H9 (cell line): ENCODE data around the gene SEC11A. TPM values are rescaled to one million over a fixed set of nuclear protein-coding genes. Genes with fewer than 3 reads are reported as not detected.

ENCODE experiments used
- DNase-seq: peaks from one replicate; pipeline ENCODE4 v3.0.0-alpha.2; 2017
- H2AFZ ChIP-seq: one replicate; pipeline ENCODE4 v1.6.1; 2013; ENCODE audit warnings: mild to moderate bottlenecking, low read length, control low read depth, moderate library complexity
- H2AK5ac ChIP-seq: 2 replicates; pipeline ENCODE4 v1.6.1; 2013; ENCODE audit warnings: low read length, control low read depth, mixed read lengths; ENCODE audit not compliant: insufficient read length
- H2BK120ac ChIP-seq: one replicate; pipeline ENCODE4 v1.6.1; 2013; ENCODE audit warnings: low read depth, mild to moderate bottlenecking, low read length, control low read depth, inconsistent platforms; ENCODE audit not compliant: poor library complexity, severe bottlenecking
- H2BK12ac ChIP-seq: 2 replicates; pipeline ENCODE4 v1.6.1; 2013; ENCODE audit warnings: low read length, control low read depth, mixed read lengths, low read depth; ENCODE audit not compliant: insufficient read length
- H2BK15ac ChIP-seq: 2 replicates; pipeline ENCODE4 v1.6.1; 2013; ENCODE audit warnings: low read depth, low read length, control low read depth
- H2BK20ac ChIP-seq: one replicate; pipeline ENCODE4 v1.6.1; 2013; ENCODE audit warnings: low read depth, mild to moderate bottlenecking, low read length, control low read depth, inconsistent platforms; ENCODE audit not compliant: poor library complexity, severe bottlenecking
- H2BK5ac ChIP-seq: 2 replicates; pipeline ENCODE4 v1.6.1; 2013; ENCODE audit warnings: low read length, control low read depth, mixed read lengths; ENCODE audit not compliant: insufficient read length
- H3K14ac ChIP-seq: 2 replicates; pipeline ENCODE4 v1.6.1; 2013; ENCODE audit warnings: low read length, control low read depth; ENCODE audit not compliant: insufficient read depth
- H3K18ac ChIP-seq: 2 replicates; pipeline ENCODE4 v1.6.1; 2013; ENCODE audit warnings: low read depth, mild to moderate bottlenecking, mixed read lengths, low read length, control low read depth; ENCODE audit not compliant: insufficient read length
- H3K23ac ChIP-seq: 2 replicates; pipeline ENCODE4 v1.6.1; 2013; ENCODE audit warnings: low read length, control low read depth, mixed read lengths, low read depth; ENCODE audit not compliant: insufficient read length
- H3K23me2 ChIP-seq: 2 replicates; pipeline ENCODE4 v1.6.1; 2013; ENCODE audit warnings: low read depth, mild to moderate bottlenecking, mixed read lengths, low read length, control low read depth; ENCODE audit not compliant: insufficient read length, poor library complexity, severe bottlenecking
- H3K27ac ChIP-seq: 2 replicates; pipeline ENCODE4 v1.5.1; 2013; ENCODE audit warnings: low read length, control low read depth, mixed read lengths, low read depth; ENCODE audit not compliant: insufficient read length
- H3K27me3 ChIP-seq: 2 replicates; pipeline ENCODE4 v1.6.1; 2013; ENCODE audit warnings: low read length, control low read depth, inconsistent platforms; ENCODE audit not compliant: insufficient read depth
- H3K4ac ChIP-seq: 2 replicates; pipeline ENCODE4 v1.6.1; 2013; ENCODE audit warnings: low read depth, mild to moderate bottlenecking, control low read depth, inconsistent platforms, low read length, moderate library complexity
- H3K4me1 ChIP-seq: 2 replicates; pipeline ENCODE4 v1.6.1; 2013; ENCODE audit warnings: low read length, control low read depth, inconsistent platforms; ENCODE audit not compliant: insufficient read depth
- H3K4me2 ChIP-seq: 2 replicates; pipeline ENCODE4 v1.6.1; 2013; ENCODE audit warnings: low read length, control low read depth, mixed read lengths; ENCODE audit not compliant: insufficient read length, insufficient read depth
- H3K56ac ChIP-seq: 2 replicates; pipeline ENCODE4 v1.6.1; 2013; ENCODE audit warnings: low read depth, mild to moderate bottlenecking, mixed read lengths, low read length, control low read depth; ENCODE audit not compliant: insufficient read length
- H3K79me1 ChIP-seq: 2 replicates; pipeline ENCODE4 v1.6.1; 2013; ENCODE audit warnings: low read depth, mild to moderate bottlenecking, moderate library complexity, low read length, control low read depth, inconsistent platforms; ENCODE audit not compliant: insufficient read depth, poor library complexity, severe bottlenecking
- H3K79me2 ChIP-seq: 2 replicates; pipeline ENCODE4 v1.6.1; 2013; ENCODE audit warnings: low read length, control low read depth, inconsistent platforms; ENCODE audit not compliant: insufficient read depth
- H3K9ac ChIP-seq: 2 replicates; pipeline ENCODE4 v1.6.1; 2013; ENCODE audit warnings: low read length, control low read depth, mixed read lengths; ENCODE audit not compliant: insufficient read length; ENCODE audit errors: extremely low read depth
- H3K9me3 ChIP-seq: one replicate; pipeline ENCODE4 v1.6.1; 2013; ENCODE audit warnings: low read depth, low read length, inconsistent platforms; ENCODE audit not compliant: control insufficient read depth
- H3T11ph ChIP-seq: one replicate; pipeline ENCODE4 v1.6.1; 2013; ENCODE audit warnings: mild to moderate bottlenecking, low read length, control low read depth, inconsistent platforms
- H4K20me1 ChIP-seq: one replicate; pipeline ENCODE4 v1.6.1; 2013; ENCODE audit not compliant: control insufficient read depth, insufficient read length, insufficient read depth
- H4K5ac ChIP-seq: 2 replicates; pipeline ENCODE4 v1.6.1; 2013; ENCODE audit warnings: low read depth, mild to moderate bottlenecking, mixed read lengths, low read length, control low read depth; ENCODE audit not compliant: insufficient read length
- H4K8ac ChIP-seq: replicated peaks from 2 replicates; pipeline ENCODE4 v1.6.1; 2013; ENCODE audit warnings: low read length, control low read depth, mixed read lengths, low read depth; ENCODE audit not compliant: insufficient read length
- H4K91ac ChIP-seq: 2 replicates; pipeline ENCODE4 v1.6.1; 2013; ENCODE audit warnings: low read depth, mild to moderate bottlenecking, moderate library complexity, mixed read lengths, low read length, control low read depth; ENCODE audit not compliant: insufficient read length
- H3K27ac Mint-ChIP-seq, 3 experiments: 2 replicates in 2 of 3; 3 replicates in 1 of 3; pipeline ENCODE4 v1.8.0; 2020 to 2021; ENCODE audit warnings: mixed read lengths in 3 of 3, mild to moderate bottlenecking in 1 of 3, moderate library complexity in 1 of 3
- H3K27me3 Mint-ChIP-seq: 2 replicates; pipeline ENCODE4 v1.8.0; 2021; ENCODE audit warnings: low read depth, mild to moderate bottlenecking, moderate library complexity, mixed read lengths
- H3K36me3 Mint-ChIP-seq, 3 experiments: 2 replicates in 2 of 3; 3 replicates in 1 of 3; pipeline ENCODE4 v1.8.0; 2020 to 2021; ENCODE audit warnings: low read depth in 3 of 3, mixed read lengths in 3 of 3; ENCODE audit not compliant: insufficient read depth in 1 of 3
- H3K4me1 Mint-ChIP-seq, 2 experiments: 2 replicates each; pipeline ENCODE4 v1.8.0; 2020; ENCODE audit warnings: mixed read lengths in 2 of 2
- H3K4me3 Mint-ChIP-seq, 2 experiments: 2 replicates in 1 of 2; 3 replicates in 1 of 2; pipeline ENCODE4 v1.8.0; 2020 to 2021; ENCODE audit warnings: mild to moderate bottlenecking in 2 of 2, mixed read lengths in 2 of 2, moderate library complexity in 1 of 2
- H3K9me3 Mint-ChIP-seq, 2 experiments: 2 replicates in 1 of 2; 3 replicates in 1 of 2; pipeline ENCODE4 v1.8.0; 2020; ENCODE audit warnings: mild to moderate bottlenecking in 2 of 2, mixed read lengths in 2 of 2, moderate library complexity in 1 of 2
- WGBS: extraction: QIAGEN DNeasy Blood & Tissue Kit; methylation state at CpG from one replicate; pipeline ENCODE4 v1.1.7; 2013; ENCODE audit warnings: missing lambda C conversion rate, low lambda C conversion rate, mixed read lengths; ENCODE audit not compliant: insufficient read length; ENCODE audit errors: extremely low coverage; 5-methylcytosine and 5-hydroxymethylcytosine counted together
- total RNA-seq: library from RNA; stranded (reverse); gene quantifications from 2 replicates; pipeline ENCODE4 v1.2.1, GENCODE V29; 2021
- TF ChIP-seq, protein P1 (sequence below): fragments of 200-600 bp; sonication (generic); conservative IDR thresholded peaks from 3 replicates; pipeline ENCODE4 v1.8.0; 2021; ENCODE audit warnings: antibody characterized with exemption, mild to moderate bottlenecking

The SEC11A gene
- total RNA-seq, 1 experiment from 2014 or later = 250 TPM

DNA sequence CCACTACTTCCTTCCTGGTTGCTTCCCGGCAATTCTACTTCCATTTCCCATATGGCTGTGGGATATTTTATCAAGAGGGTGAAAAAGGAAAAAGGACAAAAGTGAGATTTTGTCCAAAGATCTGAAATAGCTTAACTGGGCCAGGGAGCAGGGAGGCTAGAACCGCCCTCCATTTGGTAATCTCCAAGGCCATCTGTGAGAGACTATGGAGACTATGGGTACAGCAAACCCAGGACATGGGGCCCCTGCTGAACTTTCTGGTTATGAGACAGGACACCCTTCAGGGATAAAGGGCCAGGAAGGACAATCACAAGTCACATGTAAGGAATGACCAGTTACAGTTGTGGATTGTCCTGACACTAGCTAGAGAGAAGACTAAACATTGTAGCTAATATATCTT lies 90.8 kb downstream of the SEC11A start:
- Histone ChIP-seq H3K56ac (no peak overlapping the region), H2BK20ac (no peak overlapping the region), H3K27me3 (no peaks in the 10 kb centered on the region), H3K23ac (no peak overlapping the region), H3T11ph (no peak overlapping the region), H3K4me2 (no peak overlapping the region), H3K27ac (no peak overlapping the region), H4K20me1 (no peaks in the 10 kb centered on the region), H3K18ac (no peak overlapping the region), H3K9me3 (peaks cover 25% of the 10 kb centered on the region), H2AFZ (no peak overlapping the region), H3K4me1 (no peaks in the 10 kb centered on the region), H4K91ac (no peak overlapping the region), H3K9ac (no peak overlapping the region), H3K14ac (no peak overlapping the region), H3K79me1 (peaks cover 8% of the 10 kb centered on the region), H3K23me2 (no peaks in the 10 kb centered on the region), H4K5ac (no peak overlapping the region), H3K79me2 (0 out of 2 replicates have a peak, but pooled peaks cover 1% of the 10 kb centered on the region), H2AK5ac (no peak overlapping the region), H2BK120ac (no peak overlapping the region), H3K4ac (no peak overlapping the region), H2BK5ac (no peak overlapping the region), H2BK15ac (no peak overlapping the region), H4K8ac (no peak overlapping the region), H2BK12ac (no peak overlapping the region)
- peaks cover 8 to 12% of the 10 kb centered on the region in 2 experiments for H3K4me1 Mint-ChIP-seq
- peak overlapping the region in 2 of 3 experiments; percentile 6 to 71; a peak in 2 of 7 replicates for H3K27ac Mint-ChIP-seq
- no CpG with 5 or more reads among the region's 2 CpGs for WGBS
- peaks cover 10% of the 10 kb centered on the region for H3K27me3 Mint-ChIP-seq
- H3K9me3 Mint-ChIP-seq = peaks cover 41 to 42% of the 10 kb centered on the region in 2 experiments
- no peak overlapping the region for H3K4me3 Mint-ChIP-seq
- TF ChIP-seq, protein P1, sequence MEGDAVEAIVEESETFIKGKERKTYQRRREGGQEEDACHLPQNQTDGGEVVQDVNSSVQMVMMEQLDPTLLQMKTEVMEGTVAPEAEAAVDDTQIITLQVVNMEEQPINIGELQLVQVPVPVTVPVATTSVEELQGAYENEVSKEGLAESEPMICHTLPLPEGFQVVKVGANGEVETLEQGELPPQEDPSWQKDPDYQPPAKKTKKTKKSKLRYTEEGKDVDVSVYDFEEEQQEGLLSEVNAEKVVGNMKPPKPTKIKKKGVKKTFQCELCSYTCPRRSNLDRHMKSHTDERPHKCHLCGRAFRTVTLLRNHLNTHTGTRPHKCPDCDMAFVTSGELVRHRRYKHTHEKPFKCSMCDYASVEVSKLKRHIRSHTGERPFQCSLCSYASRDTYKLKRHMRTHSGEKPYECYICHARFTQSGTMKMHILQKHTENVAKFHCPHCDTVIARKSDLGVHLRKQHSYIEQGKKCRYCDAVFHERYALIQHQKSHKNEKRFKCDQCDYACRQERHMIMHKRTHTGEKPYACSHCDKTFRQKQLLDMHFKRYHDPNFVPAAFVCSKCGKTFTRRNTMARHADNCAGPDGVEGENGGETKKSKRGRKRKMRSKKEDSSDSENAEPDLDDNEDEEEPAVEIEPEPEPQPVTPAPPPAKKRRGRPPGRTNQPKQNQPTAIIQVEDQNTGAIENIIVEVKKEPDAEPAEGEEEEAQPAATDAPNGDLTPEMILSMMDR = no peak
- peaks cover 45 to 54% (median 47%) of the 10 kb centered on the region in 3 experiments for H3K36me3 Mint-ChIP-seq
- no peak for DNase-seq
